WTC11 (cell line): Measurements from ENCODE around the gene CFAP74. TPM values are rescaled to one million over a fixed set of nuclear protein-coding genes. Genes with fewer than 3 reads are reported as not detected.

Experiments
- ATAC-seq: fragments of 200-7000 bp; cut with Tn5 transposase; 2 replicates; pipeline ENCODE4 v1.10.0; 2021; ENCODE audit warnings: mild to moderate bottlenecking, moderate library complexity
- CTCF ChIA-PET: fragments of 300-600 bp; sonication (Branson Sonifier 250); formaldehyde crosslinking; loops from one replicate; lab custom pipeline; 2021; ENCODE audit warnings: antibody characterized with exemption; lab: Charles Lee
- POLR2A ChIA-PET: fragments of 350-600 bp; sonication (Branson Sonifier 250); formaldehyde crosslinking; loops from one replicate; lab custom pipeline; 2021; ENCODE audit warnings: antibody characterized with exemption; lab: Charles Lee
- DNase-seq: peaks from one replicate; pipeline ENCODE4 v3.0.0; 2021; ENCODE audit warnings: low spot score
- H3K27ac Mint-ChIP-seq: 2 replicates; pipeline ENCODE4 v1.8.0; 2021; ENCODE audit warnings: mixed read lengths
- H3K27me3 Mint-ChIP-seq: 2 replicates; pipeline ENCODE4 v1.8.0; 2021; ENCODE audit warnings: low read depth, mild to moderate bottlenecking, moderate library complexity, mixed read lengths
- H3K36me3 Mint-ChIP-seq: 2 replicates; pipeline ENCODE4 v1.8.0; 2021; ENCODE audit warnings: mixed read lengths
- H3K4me1 Mint-ChIP-seq: 2 replicates; pipeline ENCODE4 v1.8.0; 2022; ENCODE audit warnings: mixed read lengths
- H3K4me3 Mint-ChIP-seq: 2 replicates; pipeline ENCODE4 v1.8.0; 2021; ENCODE audit warnings: mild to moderate bottlenecking, moderate library complexity, mixed read lengths
- H3K9me3 Mint-ChIP-seq: 2 replicates; pipeline ENCODE4 v1.8.0; 2021; ENCODE audit warnings: mixed read lengths
- CBFB ChIP-seq: sonication (generic); formaldehyde crosslinking; IDR thresholded peaks from 2 replicates; pipeline ENCODE4 v1.8.1; 2022; ENCODE audit warnings: mild to moderate bottlenecking, low read depth, missing genetic modification reagents
- CREM ChIP-seq: sonication (generic); formaldehyde crosslinking; IDR thresholded peaks from 2 replicates; pipeline ENCODE4 v1.8.1; 2022; ENCODE audit warnings: mild to moderate bottlenecking, missing genetic modification reagents, moderate library complexity
- ESRRA ChIP-seq: sonication (generic); formaldehyde crosslinking; IDR thresholded peaks from 2 replicates; pipeline ENCODE4 v1.8.1; 2022; ENCODE audit warnings: mild to moderate bottlenecking, missing genetic modification reagents, borderline replicate concordance
- NFE2L1 ChIP-seq: sonication (generic); formaldehyde crosslinking; IDR thresholded peaks from 2 replicates; pipeline ENCODE4 v1.8.1; 2023; ENCODE audit warnings: missing genetic modification reagents
- NFYB ChIP-seq: sonication (generic); formaldehyde crosslinking; conservative IDR thresholded peaks from 2 replicates; pipeline ENCODE4 v1.8.0; 2022; ENCODE audit warnings: low read depth, missing genetic modification reagents
- NR1H2 ChIP-seq: sonication (generic); formaldehyde crosslinking; IDR thresholded peaks from 2 replicates; pipeline ENCODE4 v1.9.0; 2021; ENCODE audit warnings: mild to moderate bottlenecking, moderate library complexity, missing genetic modification reagents
- NR3C1 ChIP-seq: sonication (generic); formaldehyde crosslinking; conservative IDR thresholded peaks from 2 replicates; pipeline ENCODE4 v1.8.1; 2023; ENCODE audit warnings: low read depth, mild to moderate bottlenecking, missing genetic modification reagents
- OVOL2 ChIP-seq: fragments of 250-450 bp; sonication (Bioruptor Pico); IDR thresholded peaks from 2 replicates; pipeline ENCODE4 v1.9.0; 2021; ENCODE audit warnings: mild to moderate bottlenecking, borderline replicate concordance
- RELA ChIP-seq: sonication (generic); formaldehyde crosslinking; IDR thresholded peaks from 2 replicates; pipeline ENCODE4 v1.8.1; 2022; ENCODE audit warnings: missing genetic modification reagents, mild to moderate bottlenecking, borderline replicate concordance
- TEAD1 ChIP-seq: sonication (generic); formaldehyde crosslinking; IDR thresholded peaks from 2 replicates; pipeline ENCODE4 v1.8.0; 2022; ENCODE audit warnings: mild to moderate bottlenecking, missing genetic modification reagents
- TP53 ChIP-seq: sonication (generic); formaldehyde crosslinking; IDR thresholded peaks from 2 replicates; pipeline ENCODE4 v1.8.1; 2023; ENCODE audit warnings: mild to moderate bottlenecking, missing genetic modification reagents
- ZBTB21 ChIP-seq: sonication (generic); formaldehyde crosslinking; IDR thresholded peaks from 2 replicates; pipeline ENCODE4 v1.8.1; 2023; ENCODE audit warnings: mild to moderate bottlenecking, missing genetic modification reagents, borderline replicate concordance
- ZNF219 ChIP-seq: sonication (generic); formaldehyde crosslinking; IDR thresholded peaks from 2 replicates; pipeline ENCODE4 v1.8.0; 2023; ENCODE audit warnings: missing genetic modification reagents, mild to moderate bottlenecking, borderline replicate concordance
- total RNA-seq: library from RNA; stranded (reverse); gene quantifications from 3 replicates; pipeline ENCODE4 v1.2.3, GENCODE V29; 2021
- TF ChIP-seq, protein P1 (sequence below): sonication (generic); formaldehyde crosslinking; IDR thresholded peaks from 2 replicates; pipeline ENCODE4 v1.8.1; 2022; ENCODE audit warnings: low read depth, missing genetic modification reagents, borderline replicate concordance
- TF ChIP-seq, protein P2 (sequence below): sonication (generic); formaldehyde crosslinking; IDR thresholded peaks from 2 replicates; pipeline ENCODE4 v1.8.1; 2022; ENCODE audit warnings: missing genetic modification reagents, borderline replicate concordance
- TF ChIP-seq, protein P3 (sequence below): sonication (generic); formaldehyde crosslinking; IDR thresholded peaks from 2 replicates; pipeline ENCODE4 v1.8.0; 2023; ENCODE audit warnings: missing genetic modification reagents, mild to moderate bottlenecking, borderline replicate concordance
- TF ChIP-seq, protein P4 (sequence below): fragments of 250-450 bp; sonication (Bioruptor Pico); IDR thresholded peaks from 2 replicates; pipeline ENCODE4 v1.9.0; 2021; ENCODE audit warnings: mild to moderate bottlenecking
- TF ChIP-seq, protein P5 (sequence below): sonication (generic); formaldehyde crosslinking; IDR thresholded peaks from 2 replicates; pipeline ENCODE4 v1.8.1; 2022; ENCODE audit warnings: low read depth, mild to moderate bottlenecking, moderate library complexity, missing genetic modification reagents, borderline replicate concordance
- TF ChIP-seq, protein P6 (sequence below): fragments of 250-450 bp; sonication (Bioruptor Pico); IDR thresholded peaks from 2 replicates; pipeline ENCODE4 v2.1.2; 2022; ENCODE audit warnings: mild to moderate bottlenecking, moderate library complexity
- TF ChIP-seq, protein P7 (sequence below): sonication (generic); formaldehyde crosslinking; IDR thresholded peaks from 2 replicates; pipeline ENCODE4 v1.8.1; 2022; ENCODE audit warnings: mild to moderate bottlenecking, missing genetic modification reagents, moderate library complexity, borderline replicate concordance
- TF ChIP-seq, protein P8 (sequence below): sonication (generic); formaldehyde crosslinking; conservative IDR thresholded peaks from 2 replicates; pipeline ENCODE4 v1.8.1; 2022; ENCODE audit warnings: mild to moderate bottlenecking, missing genetic modification reagents

CFAP74 gene
- total RNA-seq, 1 experiment from 2014 or later = 0.35 TPM

DNA sequence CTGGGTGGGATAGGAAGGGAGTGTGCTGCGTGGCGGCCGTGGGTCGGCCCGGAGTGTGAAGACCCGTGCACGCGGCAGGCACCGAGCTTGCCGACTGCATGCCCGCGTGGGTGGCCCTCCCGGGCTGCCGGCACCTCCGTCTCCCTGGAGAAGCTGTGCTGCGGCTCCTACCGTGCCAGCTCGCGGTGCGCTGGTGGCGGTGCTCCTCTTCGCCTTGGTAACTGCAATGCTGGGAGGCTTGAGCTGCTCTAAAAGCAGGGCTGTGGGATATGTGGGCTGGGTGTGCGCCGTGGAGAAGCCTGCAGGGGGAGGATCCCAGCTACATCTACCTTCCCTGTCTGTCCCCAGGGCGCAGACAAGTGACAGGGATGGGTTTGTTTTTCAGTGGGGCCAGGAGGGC is 18.0 kb upstream of the CFAP74 start (continued):
- TF ChIP-seq, protein P1, sequence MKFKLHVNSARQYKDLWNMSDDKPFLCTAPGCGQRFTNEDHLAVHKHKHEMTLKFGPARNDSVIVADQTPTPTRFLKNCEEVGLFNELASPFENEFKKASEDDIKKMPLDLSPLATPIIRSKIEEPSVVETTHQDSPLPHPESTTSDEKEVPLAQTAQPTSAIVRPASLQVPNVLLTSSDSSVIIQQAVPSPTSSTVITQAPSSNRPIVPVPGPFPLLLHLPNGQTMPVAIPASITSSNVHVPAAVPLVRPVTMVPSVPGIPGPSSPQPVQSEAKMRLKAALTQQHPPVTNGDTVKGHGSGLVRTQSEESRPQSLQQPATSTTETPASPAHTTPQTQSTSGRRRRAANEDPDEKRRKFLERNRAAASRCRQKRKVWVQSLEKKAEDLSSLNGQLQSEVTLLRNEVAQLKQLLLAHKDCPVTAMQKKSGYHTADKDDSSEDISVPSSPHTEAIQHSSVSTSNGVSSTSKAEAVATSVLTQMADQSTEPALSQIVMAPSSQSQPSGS = no peak
- TF ChIP-seq, protein P2, sequence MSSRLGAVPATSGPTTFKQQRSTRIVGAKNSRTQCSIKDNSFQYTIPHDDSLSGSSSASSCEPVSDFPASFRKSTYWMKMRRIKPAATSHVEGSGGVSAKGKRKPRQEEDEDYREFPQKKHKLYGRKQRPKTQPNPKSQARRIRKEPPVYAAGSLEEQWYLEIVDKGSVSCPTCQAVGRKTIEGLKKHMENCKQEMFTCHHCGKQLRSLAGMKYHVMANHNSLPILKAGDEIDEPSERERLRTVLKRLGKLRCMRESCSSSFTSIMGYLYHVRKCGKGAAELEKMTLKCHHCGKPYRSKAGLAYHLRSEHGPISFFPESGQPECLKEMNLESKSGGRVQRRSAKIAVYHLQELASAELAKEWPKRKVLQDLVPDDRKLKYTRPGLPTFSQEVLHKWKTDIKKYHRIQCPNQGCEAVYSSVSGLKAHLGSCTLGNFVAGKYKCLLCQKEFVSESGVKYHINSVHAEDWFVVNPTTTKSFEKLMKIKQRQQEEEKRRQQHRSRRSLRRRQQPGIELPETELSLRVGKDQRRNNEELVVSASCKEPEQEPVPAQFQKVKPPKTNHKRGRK (CRISPR knock-in tag) = no peak
- TF ChIP-seq NR3C1 = no peak
- TF ChIP-seq TP53 (CRISPR knock-in tag) = no peak
- TF ChIP-seq, all 79 proteins: peak for 0

DNA sequence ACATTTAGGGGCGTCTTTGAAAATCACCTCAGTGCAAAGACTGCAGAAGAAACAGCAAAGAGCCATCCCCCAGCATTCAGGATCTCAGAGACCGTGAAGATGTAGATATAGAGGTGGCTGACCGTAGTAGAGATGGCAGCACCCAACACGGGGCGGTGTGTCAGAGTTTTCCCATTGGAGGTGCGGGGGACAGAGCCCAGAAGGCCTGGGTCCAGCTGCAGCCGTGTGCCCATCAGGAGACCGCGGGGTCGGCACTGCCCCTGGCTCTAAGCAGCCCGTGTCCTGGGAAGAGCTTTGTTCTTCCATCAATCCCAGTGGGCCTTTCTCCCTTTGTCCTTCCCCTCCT is 16.7 kb upstream of the CFAP74 start:
- H3K27ac Mint-ChIP-seq = no peak overlapping the region

DNA sequence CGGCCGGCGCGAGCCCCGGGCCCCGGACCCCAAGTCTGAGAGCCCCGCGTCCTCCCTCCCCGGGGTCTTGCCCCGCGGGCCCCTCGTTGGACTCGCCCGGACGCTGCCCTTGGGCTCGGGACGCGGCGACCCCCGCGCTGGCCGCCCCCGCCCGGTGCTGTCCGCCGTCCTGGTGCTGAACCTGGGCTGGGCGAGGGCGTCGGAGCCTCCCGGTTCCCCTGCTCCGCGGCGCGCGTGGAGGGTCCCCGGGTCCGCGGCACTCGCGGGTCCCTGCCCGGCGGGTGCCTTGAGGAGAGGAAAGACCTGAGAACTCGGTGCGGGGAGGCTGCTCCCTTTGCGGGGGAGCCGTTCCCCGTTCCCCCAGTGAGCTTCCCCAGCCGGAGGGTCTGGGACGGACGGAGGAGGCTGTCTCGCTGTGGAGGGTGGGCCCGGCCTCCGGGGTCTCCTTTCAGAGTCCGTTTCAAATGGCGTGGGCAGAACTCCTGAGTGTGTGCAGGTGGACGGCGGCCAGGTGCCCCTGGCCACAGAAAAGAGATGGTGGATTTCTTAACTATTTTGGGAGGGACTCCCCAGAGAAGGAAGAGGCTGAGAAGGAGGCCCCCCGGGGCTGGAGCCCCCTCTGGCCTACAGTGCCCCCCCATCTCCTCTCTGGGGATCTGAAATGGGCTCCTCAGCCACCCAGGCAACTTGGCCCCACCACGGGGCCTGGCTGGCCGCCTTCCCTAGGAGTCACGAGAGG is 16.2 kb upstream of the CFAP74 start:
- ATAC-seq = peak; percentile 56
- TF ChIP-seq NR3C1 (no peak), NFE2L1 (CRISPR knock-in tag) (peak; percentile 28; the same call in 1 of the 2 replicates), OVOL2 (no peak), TP53 (CRISPR knock-in tag) (peak; percentile 89; the same call in 1 of the 2 replicates), NR1H2 (CRISPR knock-in tag) (no peak), NFYB (CRISPR knock-in tag) (no peak; the same call in 1 of the 2 replicates)
- TF ChIP-seq, protein P3, sequence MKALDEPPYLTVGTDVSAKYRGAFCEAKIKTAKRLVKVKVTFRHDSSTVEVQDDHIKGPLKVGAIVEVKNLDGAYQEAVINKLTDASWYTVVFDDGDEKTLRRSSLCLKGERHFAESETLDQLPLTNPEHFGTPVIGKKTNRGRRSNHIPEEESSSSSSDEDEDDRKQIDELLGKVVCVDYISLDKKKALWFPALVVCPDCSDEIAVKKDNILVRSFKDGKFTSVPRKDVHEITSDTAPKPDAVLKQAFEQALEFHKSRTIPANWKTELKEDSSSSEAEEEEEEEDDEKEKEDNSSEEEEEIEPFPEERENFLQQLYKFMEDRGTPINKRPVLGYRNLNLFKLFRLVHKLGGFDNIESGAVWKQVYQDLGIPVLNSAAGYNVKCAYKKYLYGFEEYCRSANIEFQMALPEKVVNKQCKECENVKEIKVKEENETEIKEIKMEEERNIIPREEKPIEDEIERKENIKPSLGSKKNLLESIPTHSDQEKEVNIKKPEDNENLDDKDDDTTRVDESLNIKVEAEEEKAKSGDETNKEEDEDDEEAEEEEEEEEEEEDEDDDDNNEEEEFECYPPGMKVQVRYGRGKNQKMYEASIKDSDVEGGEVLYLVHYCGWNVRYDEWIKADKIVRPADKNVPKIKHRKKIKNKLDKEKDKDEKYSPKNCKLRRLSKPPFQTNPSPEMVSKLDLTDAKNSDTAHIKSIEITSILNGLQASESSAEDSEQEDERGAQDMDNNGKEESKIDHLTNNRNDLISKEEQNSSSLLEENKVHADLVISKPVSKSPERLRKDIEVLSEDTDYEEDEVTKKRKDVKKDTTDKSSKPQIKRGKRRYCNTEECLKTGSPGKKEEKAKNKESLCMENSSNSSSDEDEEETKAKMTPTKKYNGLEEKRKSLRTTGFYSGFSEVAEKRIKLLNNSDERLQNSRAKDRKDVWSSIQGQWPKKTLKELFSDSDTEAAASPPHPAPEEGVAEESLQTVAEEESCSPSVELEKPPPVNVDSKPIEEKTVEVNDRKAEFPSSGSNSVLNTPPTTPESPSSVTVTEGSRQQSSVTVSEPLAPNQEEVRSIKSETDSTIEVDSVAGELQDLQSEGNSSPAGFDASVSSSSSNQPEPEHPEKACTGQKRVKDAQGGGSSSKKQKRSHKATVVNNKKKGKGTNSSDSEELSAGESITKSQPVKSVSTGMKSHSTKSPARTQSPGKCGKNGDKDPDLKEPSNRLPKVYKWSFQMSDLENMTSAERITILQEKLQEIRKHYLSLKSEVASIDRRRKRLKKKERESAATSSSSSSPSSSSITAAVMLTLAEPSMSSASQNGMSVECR (CRISPR knock-in tag) = peak; percentile 98

More for the DNA sequence above, 16.7 kb upstream of the CFAP74 start:
- no peak for DNase-seq
- Mint-ChIP-seq H3K36me3 (no peaks in the 10 kb centered on the region), H3K9me3 (no peaks in the 10 kb centered on the region), H3K4me3 (peak overlapping the region; percentile 44; the same call in 1 of the 2 replicates), H3K27me3 (peaks cover 31% of the 10 kb centered on the region), H3K4me1 (peaks cover 8% of the 10 kb centered on the region)
- POLR2A ChIA-PET = no interaction called here
- CTCF ChIA-PET = interaction anchor here (1.1 to 7.9 kb wide), 5 partner anchors 17 to 76 kb away, joined by 3 to 89 read pairs (median 7); partner anchors contain the start of gene CFAP74
- ATAC-seq = no peak
- TF ChIP-seq TEAD1 (CRISPR knock-in tag) (no peak), CREM (CRISPR knock-in tag) (no peak), ZNF219 (CRISPR knock-in tag) (no peak), ZBTB21 (no peak), ESRRA (CRISPR knock-in tag) (no peak), RELA (CRISPR knock-in tag) (no peak), CBFB (no peak)
- TF ChIP-seq, protein P4, sequence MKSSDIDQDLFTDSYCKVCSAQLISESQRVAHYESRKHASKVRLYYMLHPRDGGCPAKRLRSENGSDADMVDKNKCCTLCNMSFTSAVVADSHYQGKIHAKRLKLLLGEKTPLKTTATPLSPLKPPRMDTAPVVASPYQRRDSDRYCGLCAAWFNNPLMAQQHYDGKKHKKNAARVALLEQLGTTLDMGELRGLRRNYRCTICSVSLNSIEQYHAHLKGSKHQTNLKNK = no peak
- TF ChIP-seq, protein P5, sequence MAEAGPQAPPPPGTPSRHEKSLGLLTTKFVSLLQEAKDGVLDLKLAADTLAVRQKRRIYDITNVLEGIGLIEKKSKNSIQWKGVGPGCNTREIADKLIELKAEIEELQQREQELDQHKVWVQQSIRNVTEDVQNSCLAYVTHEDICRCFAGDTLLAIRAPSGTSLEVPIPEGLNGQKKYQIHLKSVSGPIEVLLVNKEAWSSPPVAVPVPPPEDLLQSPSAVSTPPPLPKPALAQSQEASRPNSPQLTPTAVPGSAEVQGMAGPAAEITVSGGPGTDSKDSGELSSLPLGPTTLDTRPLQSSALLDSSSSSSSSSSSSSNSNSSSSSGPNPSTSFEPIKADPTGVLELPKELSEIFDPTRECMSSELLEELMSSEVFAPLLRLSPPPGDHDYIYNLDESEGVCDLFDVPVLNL = no peak
- TF ChIP-seq, protein P6, sequence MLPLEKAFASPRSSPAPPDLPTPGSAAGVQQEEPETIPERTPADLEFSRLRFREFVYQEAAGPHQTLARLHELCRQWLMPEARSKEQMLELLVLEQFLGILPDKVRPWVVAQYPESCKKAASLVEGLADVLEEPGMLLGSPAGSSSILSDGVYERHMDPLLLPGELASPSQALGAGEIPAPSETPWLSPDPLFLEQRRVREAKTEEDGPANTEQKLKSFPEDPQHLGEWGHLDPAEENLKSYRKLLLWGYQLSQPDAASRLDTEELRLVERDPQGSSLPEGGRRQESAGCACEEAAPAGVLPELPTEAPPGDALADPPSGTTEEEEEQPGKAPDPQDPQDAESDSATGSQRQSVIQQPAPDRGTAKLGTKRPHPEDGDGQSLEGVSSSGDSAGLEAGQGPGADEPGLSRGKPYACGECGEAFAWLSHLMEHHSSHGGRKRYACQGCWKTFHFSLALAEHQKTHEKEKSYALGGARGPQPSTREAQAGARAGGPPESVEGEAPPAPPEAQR (CRISPR knock-in tag) = no peak
- TF ChIP-seq, protein P7, sequence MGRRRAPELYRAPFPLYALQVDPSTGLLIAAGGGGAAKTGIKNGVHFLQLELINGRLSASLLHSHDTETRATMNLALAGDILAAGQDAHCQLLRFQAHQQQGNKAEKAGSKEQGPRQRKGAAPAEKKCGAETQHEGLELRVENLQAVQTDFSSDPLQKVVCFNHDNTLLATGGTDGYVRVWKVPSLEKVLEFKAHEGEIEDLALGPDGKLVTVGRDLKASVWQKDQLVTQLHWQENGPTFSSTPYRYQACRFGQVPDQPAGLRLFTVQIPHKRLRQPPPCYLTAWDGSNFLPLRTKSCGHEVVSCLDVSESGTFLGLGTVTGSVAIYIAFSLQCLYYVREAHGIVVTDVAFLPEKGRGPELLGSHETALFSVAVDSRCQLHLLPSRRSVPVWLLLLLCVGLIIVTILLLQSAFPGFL = no peak
- TF ChIP-seq, protein P8, sequence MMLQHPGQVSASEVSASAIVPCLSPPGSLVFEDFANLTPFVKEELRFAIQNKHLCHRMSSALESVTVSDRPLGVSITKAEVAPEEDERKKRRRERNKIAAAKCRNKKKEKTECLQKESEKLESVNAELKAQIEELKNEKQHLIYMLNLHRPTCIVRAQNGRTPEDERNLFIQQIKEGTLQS (CRISPR knock-in tag) = no peak
- TF ChIP-seq, all 79 proteins: peak for 0

More for the DNA sequence above, 16.2 kb upstream of the CFAP74 start:
- no peaks in the 10 kb centered on the region for H3K36me3 Mint-ChIP-seq
- peaks cover 31% of the 10 kb centered on the region for H3K27me3 Mint-ChIP-seq
- no peaks in the 10 kb centered on the region for H3K9me3 Mint-ChIP-seq
- H3K4me3 Mint-ChIP-seq = peak overlapping the region; percentile 44
- ChIA-PET CTCF (interaction anchor here (0.8 to 7.9 kb wide), 7 partner anchors 13 to 120 kb away, joined by 3 to 89 read pairs (median 3); partner anchors contain the start of gene CFAP74), POLR2A (interaction anchor here (0.8 kb wide), 1 partner anchor 46 kb away, joined by 3 read pairs; no protein-coding TSS in a partner anchor)
- no peak overlapping the region for H3K27ac Mint-ChIP-seq
- H3K4me1 Mint-ChIP-seq = peaks cover 8% of the 10 kb centered on the region
- DNase-seq = peak; percentile 67
